GM15510 (cell line): ENCODE results near the gene ZNF668.

Experiments used
- POLR2A ChIP-seq: IDR thresholded peaks from 3 replicates; pipeline ENCODE4 v1.6.1; 2011; ENCODE audit warnings: borderline replicate concordance; ENCODE audit not compliant: insufficient read length; ENCODE audit errors: extremely low read depth

Gene ZNF668

DNA sequence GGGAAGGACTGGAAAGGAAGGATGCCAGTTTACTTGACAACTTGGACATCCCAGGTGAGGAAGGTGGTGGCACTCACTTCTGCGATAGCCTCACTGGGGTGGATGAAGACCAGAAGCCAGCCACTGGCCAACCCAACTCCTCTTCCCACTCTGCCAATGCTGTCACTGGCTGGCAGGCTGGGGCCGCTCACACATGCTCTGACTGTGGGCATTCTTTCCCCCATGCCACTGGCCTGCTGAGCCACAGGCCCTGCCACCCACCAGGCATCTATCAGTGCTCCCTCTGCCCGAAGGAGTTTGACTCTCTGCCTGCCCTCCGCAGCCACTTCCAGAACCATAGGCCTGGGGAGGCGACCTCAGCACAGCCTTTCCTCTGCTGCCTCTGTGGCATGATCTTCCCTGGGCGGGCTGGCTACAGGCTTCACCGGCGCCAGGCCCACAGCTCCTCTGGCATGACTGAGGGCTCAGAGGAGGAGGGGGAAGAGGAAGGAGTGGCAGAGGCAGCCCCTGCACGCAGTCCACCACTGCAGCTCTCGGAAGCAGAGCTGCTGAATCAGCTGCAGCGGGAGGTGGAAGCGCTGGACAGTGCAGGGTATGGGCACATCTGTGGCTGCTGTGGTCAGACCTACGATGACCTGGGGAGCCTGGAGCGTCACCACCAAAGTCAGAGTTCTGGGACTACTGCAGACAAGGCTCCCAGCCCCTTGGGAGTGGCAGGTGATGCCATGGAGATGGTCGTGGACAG, 4.7 kb upstream of the ZNF668 start:
- TF ChIP-seq POLR2A = no peak

- no peak for TF ChIP-seq POLR2A
These were observed 3.8 kb upstream of the ZNF668 start for GRCh38 chr16:31077592-31078396.

DNA sequence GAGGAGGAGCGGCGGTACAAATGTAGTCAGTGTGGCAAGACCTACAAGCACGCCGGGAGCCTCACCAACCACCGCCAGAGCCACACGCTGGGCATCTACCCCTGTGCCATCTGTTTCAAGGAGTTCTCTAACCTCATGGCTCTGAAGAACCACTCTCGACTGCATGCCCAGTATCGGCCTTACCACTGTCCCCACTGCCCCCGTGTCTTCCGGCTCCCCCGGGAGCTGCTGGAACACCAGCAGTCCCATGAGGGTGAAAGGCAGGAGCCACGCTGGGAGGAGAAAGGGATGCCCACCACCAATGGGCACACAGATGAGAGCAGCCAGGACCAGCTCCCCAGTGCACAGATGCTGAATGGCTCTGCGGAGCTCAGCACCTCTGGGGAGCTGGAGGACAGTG, 3.0 kb upstream of the ZNF668 start:
- no peak for TF ChIP-seq POLR2A

GRCh38 chr16:31076319-31076718, 2.3 kb upstream of the ZNF668 start:
- no peak for TF ChIP-seq POLR2A

GRCh38 chr16:31074814-31075183, 759 bp upstream of the ZNF668 start:
- no peak for TF ChIP-seq POLR2A

DNA sequence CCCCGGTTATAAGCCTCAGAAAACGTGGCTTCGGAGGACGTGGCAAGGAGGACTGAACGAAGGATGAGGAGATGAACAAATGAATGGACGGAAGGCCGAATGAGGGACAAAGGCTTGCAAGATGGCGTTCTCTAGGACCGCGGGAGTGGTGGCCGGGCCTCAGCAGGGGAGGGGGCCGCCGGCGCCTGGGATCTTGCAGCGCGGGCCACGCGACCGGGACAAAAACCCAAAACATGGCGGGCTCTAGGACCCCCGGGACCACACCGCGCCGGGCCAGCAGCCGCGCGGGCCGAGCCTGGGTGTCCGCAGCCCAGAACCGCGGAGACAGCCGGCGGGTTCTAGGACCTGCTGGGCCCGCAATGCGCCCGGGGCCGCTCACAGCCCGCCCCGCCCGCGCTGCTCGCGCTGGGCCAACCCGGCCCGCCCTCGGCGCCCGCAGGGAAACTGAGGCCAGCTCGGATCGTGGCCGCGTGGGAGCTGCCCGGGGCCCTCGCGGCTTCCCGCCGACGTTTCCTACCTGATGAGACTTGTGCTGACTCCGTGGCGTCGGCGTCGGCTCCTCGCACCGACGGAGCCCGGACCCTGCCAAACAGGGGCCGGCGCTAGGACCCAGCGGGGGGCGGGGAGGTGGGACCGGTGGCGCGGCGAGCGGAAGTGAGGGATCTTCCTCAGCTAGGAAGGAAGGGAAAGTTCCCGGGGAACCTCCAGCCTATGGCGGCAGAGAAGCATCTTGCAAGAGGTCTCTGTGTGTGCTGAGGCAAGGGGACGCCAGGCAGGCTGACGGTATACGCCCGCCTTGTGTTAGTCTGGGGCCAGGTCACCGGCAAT, 684 bp downstream of the ZNF668 start:
- TF ChIP-seq POLR2A = peak; percentile 49

DNA sequence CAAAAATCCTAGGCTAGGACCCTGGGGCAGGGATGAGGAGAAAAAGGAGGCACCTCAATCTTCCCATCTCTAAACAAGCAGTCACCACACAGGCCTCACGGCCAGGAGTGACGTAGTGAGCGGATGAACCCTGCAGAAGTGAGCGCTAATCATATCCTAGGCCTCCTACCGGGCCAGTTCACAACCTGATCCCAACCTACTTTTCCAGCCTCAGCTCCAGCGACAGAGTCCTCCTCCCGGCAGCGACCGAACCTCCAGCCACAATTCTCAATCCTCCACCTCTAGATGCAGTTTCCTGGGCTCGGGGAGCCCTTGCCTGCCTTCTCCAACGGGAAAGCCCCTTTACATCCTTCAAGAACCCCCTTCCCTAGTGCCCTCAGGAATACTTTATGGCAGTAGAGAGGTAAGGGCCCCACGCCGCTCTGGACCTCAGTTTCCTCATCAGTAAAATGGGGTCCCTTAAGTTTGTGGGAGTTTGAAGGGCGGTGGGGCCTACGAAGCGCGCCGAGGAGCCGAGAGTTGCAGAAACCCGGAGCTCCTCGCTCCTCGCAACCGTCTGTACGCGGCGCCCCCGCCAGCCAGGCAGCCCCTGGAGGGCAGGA, 1.4 kb downstream of the ZNF668 start:
- no peak for TF ChIP-seq POLR2A

GRCh38 chr16:31071861-31072260, 2.2 kb downstream of the ZNF668 start:
- no peak for TF ChIP-seq POLR2A

- TF ChIP-seq POLR2A = no peak
These were observed 6.7 kb downstream of the ZNF668 start for GRCh38 chr16:31067342-31067741.

DNA sequence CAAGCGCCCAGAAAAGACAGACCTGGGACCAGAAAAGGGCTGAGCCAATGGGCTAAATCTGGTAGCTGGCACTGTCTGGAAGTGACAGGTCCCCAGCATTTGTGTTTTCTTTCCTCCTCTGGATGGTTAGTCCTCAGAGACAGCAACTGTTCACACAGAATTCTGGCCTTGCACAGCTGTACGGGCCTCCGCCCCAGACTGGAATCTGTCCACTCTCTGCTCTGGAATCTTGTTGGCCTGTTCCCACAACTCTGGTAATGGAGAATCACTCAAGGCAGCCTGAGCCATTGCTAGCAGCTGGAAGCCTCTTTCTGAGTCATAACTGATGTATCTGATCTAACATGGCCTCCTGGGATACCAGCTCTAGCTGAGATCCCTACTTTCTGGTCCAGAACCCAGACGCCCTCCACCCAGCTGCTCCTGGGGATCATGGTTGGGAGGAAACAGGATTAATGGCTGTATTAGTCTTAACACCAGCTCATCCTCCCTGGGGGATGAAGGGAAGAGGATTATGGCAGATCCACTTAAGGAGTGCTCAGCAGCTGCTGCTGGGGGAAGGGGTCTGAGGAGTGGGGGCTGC, 9.1 kb downstream of the ZNF668 start:
- TF ChIP-seq POLR2A = no peak

DNA sequence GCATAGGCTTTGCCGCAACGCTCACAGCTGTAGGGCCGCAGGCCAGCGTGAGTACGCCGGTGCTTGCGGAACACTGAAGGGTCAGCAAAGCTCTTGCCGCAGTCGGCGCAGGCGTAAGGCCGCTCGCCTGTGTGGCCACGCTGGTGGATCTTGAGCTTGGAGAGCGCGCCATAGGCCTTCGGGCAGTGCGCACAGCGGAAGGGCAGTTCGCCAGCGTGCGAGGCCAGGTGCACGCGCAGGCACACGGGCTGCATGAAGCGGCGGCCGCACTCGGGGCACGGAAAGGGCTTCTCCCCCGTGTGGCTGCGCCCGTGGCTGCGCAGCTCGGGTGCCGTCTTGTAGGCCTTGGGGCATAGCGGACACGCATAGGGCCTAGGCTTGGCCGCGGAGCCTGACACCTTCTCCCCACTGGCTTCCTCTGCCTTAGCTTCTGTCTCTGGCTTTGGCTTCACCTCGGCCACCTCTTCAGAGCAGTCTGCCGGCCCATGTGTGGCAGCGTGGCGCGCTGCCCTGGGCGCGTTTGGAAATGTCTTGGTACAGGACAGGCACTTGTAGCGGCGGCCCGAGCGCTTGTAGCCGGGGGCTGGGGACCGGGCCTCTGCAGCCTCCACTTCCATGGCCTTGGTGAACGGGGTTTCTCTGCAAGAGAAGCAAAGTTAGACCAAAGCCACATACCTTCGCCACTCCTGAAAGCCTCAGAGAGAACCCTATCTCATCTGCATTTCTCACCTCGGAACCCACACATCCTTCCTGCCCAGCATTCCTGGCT, 10.0 kb downstream of the ZNF668 start:
- TF ChIP-seq POLR2A = no peak

GRCh38 chr16:31063495-31063842, 10.6 kb downstream of the ZNF668 start:
- TF ChIP-seq POLR2A = no peak

DNA sequence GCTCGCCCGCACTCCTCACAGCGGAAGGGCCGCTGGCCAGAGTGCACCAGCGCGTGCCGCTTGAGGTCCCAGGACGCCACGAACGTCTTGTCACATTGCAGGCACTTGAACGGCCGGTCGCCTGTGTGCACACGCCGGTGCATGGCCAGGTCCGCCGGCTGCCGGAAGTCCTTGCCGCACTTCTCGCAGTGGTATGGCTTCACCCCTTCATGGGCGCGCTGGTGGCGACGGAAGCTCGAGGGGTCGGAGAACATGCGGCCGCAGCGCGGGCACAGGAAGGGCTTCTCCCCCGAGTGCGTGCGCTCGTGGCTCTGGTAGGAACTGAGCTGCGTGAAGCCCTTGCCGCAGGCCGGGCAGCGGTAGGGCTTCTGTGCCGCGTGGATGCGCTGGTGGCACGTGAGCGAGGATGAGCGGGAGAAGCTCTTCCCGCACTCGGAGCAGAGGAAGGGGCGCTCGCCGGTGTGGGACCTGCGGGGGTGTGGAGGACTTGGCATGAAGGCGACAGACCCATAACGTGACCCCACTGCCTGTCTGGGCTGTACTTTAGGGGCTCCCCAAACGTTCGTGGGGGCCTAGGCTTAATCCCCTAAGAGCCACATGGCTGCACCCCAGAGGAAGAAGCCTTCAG, 12.1 kb downstream of the ZNF668 start:
- no peak for TF ChIP-seq POLR2A
